ENCODE data around the gene POLR2I.
"Not testable (repeated sequence)": the region's sequence is repeated elsewhere in the genome, so short reads cannot be mapped to it uniquely, and the experiment has no call there.

The POLR2I gene

DNA sequence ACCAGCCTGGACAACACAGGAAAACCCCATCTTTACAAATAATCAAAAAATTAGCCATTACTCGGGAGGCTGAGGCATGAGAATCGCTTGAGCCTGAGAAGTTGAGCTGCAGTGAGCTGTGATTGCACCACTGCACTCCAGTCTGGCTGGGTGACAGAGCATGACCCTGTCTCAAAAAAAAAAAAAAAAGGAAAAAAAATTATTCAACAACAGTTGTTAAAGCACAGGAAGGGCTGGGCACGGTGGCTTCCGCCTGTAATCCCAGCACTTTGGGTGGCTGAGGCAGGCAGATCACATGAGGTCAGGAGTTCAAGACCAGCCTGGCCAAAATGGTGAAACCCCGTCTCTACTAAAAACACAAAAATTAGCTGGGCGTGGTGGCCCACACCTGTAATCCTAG lies 16.5 kb upstream of the POLR2I start:
- not testable (repeated sequence) for DNase-seq

DNA sequence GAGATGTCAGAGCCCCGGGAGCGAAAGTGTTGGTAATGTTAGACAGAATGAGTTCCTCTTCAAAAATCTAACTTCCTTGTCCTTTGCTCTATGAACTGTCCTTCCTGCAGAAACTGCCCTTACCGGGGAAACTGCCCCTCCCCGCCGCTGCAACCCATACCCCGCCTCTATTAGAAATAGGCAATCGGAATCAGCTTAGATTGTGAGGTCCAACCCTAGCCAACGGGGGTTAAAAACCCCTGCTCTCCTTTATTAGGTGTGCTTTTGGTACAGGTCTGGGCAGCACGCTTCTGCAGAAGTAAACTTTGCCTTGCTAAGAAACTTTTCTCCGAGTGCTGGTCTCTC lies 13.7 kb upstream of the POLR2I start:
- DNase-seq, result no peak

DNA sequence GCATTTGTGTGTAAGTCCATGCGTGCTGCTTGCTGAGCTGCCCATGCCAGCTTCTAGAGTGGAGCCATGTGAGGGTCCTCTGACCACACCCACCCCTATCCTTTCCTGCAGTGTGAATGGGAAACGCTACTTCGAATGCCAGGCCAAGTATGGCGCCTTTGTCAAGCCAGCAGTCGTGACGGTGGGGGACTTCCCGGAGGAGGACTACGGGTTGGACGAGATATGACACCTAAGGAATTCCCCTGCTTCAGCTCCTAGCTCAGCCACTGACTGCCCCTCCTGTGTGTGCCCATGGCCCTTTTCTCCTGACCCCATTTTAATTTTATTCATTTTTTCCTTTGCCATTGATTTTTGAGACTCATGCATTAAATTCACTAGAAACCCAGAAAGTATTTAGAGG lies 10.9 kb upstream of the POLR2I start:
- no peak for DNase-seq

DNA sequence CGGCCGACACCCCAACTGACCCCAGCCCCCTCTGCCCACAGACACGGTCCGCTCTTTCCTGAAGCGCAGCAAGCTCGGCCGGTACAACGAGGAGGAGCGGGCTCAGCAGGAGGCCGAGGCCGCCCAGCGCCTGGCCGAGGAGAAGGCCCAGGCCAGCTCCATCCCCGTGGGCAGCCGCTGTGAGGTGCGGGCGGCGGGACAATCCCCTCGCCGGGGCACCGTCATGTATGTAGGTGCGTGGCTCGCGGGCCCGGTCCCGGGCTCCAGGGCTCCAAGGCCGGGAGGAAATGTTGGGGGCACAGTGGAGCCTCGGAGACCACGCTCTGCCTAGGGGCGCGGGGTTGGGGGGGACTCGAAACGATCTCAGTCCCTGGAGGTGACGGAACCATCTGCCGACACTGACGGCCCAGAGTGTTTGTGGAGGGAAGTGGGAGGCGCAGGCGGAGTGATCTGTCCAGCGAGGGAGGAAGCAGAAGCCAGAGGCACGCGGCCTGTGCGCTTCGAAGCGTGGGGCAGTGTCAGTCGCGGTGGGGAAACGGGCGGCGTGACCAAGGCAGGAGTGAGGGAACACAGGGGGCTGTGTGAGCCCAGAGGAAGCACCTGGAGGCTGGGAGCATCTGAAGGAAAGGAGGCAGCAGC lies 6.9 kb upstream of the POLR2I start:
- no peak for DNase-seq

DNA sequence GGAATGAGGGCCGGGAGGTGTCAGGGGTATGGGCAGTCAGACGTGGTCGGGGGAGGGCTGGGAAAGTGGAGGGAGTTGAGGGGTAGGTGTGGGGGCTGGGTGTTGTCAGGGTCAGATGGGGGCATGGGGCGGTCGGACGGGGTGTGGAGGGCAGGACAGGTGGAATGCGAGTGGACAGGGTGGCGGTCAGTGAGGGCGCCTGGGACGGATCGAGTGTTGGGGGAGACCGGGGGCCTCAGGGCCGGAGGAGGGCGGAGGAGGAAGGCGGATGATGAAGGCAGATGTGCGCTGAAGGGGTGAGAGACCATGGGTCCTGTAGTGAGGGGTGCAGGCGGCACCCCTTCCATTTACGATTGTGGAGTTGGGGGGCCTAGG lies 6.3 kb upstream of the POLR2I start:
- DNase-seq, result no peak

DNA sequence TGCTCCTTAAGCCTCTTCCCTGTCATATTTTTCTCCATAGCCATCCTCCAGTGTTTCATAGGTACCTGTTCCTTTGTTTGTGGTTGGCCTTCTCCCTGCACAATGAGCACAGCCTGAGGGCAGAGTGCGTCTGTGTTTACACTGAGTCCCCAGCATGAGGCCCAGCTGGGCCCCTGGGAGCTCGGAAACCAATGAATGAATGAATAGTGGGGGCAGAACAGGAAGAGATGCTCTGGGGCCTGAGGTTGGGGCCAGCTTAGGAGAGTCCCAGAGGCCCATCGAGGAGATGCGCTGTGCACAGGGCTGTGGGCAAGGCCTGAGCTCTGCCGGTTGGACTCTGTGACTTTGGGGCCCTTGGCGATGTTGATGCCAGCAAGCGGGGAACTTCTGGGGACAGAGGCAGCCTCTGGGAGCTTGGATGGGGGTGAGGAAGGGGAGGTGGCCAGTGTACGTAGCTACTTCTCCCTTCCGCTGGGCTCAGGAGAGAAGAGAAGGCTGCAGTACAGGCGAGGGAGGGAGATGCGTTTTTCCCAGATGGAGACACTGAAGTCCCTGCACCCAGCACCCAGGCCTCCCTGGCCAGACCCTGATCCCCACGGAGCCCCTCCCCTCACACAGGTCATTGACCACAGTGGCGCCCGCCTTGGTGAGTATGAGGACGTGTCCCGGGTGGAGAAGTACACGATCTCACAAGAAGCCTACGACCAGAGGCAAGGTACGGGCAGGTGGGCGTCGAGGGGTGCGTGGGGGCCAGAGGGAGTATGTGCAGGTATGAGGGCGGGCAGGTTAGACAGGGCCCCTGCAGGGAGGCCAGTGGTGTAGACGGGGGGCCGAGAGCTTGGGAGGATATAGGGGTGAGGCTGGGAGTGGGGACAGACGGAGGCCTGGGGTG lies 5.7 kb upstream of the POLR2I start:
- no peak for DNase-seq

DNA sequence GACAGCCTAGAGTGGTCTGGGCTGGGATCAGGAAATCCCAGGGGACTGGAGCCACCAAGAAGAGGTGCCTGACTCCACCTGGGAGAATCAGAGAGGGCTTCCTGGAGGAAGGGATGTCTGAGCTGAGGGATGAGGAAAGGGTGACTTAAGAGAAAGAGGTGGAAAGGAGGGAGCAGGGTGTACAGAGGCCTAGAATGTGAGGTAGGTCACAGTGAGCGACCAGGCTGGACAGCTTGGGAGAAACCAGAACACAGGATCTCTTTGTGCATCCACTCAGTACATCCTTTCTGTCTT lies 1.6 kb upstream of the POLR2I start:
- no peak for DNase-seq

DNA sequence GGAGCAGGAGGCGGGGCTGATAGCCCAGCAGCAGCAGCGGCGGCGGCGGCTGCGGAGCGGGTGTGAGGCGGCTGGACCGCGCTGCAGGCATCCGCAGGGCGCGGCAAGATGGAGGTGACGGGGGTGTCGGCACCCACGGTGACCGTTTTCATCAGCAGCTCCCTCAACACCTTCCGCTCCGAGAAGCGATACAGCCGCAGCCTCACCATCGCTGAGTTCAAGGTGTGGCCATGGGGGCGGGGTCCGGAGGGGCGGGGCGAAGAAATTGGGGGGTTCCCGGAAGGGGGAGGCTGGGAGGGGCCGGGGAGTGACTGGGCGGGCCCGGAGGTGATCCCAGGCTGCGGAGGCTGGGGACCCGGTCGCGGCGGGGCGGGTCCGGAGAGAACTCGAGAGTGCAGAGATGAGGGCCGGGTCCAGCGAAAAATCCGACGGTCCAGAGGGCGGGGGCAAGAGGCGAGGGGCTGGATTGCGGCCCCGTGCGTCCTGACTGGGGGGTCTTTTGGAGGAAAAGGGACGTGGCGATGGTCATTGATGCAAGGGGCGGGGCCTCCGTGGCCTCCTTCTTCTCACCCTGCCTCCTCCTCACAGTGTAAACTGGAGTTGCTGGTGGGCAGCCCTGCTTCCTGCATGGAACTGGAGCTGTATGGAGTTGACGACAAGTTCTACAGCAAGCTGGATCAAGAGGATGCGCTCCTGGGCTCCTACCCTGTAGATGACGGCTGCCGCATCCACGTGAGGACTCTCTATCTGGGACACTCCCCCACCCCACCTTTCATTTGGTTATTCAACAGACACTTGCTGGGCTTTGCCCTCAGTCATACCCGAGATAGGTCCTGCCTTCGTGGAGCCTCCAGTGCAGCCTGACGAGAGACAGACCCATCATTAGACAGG lies 1.0 kb upstream of the POLR2I start, which contains the start of gene TBCB:
TSS of gene TBCB (plus strand) at position 16 of the 891 bp plus-strand sequence. CDS start at position 109, 93 bp downstream.
- peak; percentile 97 for DNase-seq

DNA sequence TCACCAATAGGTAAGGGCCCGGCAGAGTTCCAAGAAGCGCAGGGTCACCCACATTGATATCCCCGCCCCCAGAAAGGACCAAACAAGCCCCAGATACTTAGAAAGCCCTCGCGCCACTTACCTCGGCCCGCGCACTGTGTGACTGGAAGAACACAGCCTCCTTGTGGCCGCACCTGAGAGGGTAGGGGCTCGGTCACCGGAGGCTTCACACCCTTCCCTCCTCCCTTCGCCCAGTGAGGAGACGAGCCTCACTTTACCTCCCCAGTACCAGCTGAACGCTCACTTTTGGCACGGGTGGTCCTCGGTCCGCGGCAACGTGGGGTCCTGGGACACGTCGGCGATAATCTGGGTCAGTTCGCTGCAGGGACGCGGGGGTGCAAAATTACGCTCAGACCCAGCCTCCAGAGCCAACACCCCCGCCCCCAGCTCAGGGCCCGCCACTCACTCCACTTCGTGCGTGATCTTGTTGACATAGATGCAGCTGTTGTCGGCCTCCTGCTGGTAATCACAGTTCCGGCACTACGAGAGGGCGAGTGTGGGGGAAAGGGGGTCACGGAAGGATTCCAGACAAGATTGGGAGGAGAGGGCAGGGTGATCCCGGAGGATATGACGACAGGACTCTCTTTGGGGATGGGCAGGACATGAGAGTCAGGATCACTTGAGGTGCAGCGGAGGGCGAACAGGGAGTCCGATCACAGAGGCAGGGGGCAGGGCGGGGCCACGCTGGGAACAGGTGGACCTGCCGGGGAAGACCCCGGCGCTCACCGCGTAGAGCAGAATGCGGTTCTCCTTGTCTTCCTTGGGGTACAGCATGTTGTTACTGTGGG lies 568 bp downstream of the POLR2I start:
- DNase-seq, result peak; percentile 64

DNA sequence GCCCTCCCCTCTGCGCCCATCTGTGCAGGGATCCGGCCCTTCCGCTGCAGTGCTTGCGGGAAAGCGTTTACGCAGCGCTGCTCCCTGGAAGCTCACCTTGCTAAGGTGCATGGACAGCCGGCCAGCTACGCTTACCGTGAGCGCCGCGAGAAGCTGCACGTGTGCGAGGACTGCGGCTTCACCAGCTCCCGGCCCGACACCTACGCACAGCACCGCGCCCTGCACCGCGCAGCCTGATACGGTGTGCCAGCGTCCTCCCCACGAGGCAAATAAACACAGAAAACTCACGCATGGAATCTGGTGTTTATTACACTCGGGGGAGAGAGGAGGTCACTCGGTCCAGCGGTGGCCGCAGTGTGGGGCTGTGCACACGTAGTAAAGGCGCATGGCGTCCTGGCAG lies 1.2 kb downstream of the POLR2I start:
- no peak for DNase-seq

DNA sequence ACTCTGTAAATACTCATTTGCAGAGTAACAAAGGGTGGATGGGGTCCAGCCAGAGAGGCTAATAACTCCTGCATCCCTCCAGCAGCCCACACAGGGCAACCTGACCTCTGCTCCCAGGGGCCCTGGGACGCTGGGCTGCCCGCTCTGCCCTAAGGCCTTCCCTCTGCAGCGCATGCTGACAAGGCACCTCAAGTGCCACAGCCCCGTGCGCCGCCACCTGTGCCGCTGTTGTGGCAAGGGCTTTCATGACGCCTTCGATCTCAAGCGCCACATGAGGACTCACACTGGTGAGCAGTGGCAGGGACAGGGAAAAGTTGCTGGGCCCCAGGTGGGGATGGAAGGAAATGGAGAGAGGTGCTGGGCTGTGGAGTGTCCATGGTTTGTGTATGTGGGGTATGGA lies 2.0 kb downstream of the POLR2I start:
- DNase-seq, result no peak

DNA sequence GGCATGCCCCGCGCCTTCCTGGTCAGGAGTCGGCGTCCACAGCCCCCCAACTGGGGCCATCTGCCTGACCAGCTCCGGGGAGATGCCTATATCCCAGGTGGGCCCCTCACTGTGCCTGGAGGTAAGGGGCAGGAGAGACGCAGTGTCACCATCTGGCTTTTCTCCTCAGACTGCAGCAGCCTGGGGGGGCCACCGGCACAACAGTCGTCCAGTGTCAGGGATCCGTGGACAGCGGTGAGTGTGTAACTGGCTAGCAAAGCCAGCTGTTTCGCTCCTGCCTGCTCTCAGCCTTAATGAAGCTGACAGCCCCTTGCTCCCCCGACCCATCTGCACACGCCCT lies 3.5 kb downstream of the POLR2I start:
- DNase-seq, result no peak

DNA sequence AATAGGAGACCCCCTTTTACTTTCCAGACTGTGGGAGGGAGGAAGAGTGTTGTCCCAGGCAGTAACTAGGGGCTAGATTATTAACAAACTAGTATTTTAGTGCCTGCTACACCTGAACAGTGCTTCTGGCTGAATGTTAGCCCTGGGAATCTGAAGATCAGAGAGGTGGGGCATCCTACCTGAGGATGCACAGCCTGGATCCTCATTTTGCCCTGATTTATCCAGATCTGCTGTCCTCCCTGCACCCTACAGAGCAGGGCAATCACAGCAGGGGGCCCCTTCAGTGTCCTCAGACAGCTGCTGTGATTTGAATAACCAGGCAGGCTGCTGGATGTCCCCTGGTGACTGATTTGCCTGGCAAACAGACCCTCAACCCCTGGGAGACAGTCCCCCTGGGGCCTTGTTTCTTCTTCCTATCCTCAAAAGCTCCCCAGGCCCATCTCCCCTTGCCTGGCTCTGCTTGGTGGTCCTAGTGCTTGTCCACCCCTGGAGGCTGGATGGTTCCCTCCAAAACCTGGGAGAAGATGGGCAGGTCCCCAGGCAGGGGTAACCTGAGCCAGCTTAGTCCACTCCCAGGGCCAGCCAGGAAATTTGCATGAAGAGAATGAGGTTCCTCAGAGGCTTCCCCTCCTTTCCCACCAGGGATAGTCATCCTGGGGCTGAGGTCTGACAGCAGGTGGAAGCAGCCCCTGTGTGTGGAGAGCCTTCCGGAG lies 4.0 kb downstream of the POLR2I start, which contains the start of gene OVOL3:
TSS of gene OVOL3 (plus strand) at position 657 of the 713 bp plus-strand sequence. CDS start 60 bp downstream, outside the sequence.
- no peak for DNase-seq

DNA sequence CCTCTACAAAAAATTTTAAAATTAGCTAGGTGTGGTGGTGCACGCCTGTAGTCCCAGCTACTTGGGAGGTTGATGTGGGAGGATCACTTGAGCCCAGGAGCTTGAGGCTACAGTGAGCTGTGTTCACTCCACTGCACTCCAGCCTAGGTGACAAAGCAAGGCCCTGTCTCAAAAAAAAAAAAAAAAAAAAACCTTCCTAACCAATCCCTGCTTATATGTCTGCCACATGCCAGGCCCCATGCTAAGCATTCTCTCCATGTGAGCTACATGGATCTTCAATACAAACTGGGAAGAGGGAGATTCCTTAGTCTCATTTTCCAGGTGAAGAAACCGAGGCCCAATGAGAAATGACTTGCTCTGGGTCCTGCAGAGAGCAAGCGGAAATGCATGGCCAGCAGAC lies 6.0 kb downstream of the POLR2I start:
- no peak for DNase-seq

DNA sequence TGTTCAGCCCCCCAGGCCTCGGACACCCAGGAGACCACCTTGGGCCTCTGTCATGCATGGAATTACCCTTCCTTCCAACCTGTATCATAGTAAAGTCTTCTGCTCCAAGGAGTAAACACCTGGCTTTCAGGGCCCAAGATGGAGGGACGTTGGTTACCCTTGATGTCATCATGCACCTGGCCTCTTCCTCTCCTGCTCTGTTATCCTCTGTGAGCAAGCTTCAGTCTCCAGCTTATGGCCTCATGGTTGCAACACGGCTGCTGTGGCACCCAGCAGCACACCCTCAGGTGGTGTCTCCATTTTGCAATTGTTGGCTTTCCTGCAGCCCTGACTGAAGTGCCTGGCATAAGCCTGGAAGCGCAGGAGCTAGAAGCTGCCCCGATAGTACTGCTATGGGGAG lies 7.7 kb downstream of the POLR2I start:
- no peak for DNase-seq

DNA sequence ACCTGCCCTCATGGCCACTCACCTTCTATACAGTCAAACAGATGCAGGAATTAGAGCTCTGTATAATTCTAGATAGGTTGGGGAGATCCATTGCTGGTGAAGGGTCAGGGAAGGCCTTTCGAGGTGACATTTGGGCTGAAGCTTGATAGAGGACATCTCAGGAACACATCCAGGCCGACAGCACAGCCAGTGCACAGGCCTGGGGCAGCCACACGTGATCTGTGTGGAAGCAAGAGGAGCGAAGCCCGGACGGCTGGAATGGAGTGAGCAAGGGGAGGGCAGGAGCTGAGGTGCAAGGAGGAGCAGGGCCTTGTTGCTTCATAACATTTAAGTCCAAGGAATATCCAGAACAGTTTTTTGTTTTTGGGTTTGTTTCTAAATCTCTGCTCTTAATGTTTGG lies 8.2 kb downstream of the POLR2I start:
- DNase-seq, result no peak

DNA sequence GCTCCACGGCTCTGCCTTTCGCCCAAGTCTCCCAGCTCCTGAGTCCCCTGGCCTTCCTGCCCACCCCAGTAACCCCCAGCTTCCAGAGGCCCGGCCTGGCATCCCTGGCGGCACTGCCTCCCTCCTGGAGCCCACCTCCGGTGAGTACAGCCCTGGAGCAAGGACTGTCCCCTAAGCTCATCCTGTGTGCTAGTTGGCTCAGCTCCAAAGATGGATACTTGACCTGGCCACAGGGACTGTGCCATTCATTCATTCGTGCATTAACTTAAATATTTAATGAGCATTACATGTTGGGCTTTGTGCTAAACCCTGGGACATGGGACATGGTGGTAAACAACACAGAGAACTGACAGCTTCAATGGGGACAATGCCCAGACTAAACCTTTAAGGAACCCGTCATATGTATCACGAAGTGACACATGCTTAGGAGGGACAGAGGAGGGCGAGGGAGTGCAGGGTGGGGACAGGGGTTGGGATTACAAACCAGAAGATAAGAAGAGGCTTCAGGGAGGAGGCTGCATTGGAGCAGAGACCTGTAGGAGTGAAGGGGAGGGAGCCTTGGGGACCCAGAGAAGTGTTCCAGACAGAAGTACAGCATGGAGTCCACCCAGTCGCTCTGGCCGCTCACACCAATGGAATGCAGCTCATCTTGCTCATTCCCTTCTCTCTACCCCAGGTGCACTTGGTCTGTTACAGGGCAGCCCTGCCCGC lies 10.7 kb downstream of the POLR2I start:
- no peak for DNase-seq

DNA sequence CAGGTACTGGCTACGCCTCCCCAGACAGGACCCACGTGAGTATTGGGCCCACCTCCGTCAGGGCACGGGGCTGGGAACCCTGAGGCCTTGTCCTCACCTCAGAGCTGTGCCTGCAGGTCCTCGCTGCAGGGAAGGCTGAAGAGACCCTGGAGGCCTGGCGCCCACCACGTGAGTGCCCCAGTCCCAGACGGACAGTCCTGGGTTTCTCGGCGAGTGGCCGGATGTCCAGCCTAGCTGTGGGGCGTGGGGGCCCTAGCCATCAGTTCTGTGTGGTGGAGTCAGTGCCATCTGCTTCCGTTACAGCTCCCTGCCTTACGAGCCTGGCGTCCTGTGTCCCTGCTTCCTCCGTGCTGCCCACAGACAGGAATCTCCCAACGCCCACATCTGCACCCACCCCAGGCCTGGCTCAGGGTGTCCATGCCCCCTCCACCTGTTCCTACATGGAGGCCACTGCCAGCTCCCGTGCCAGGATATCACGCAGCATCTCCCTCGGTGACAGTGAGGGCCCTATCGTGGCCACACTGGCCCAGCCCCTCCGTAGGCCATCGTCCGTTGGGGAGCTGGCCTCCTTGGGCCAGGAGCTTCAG lies 11.5 kb downstream of the POLR2I start:
- no peak for DNase-seq

DNA sequence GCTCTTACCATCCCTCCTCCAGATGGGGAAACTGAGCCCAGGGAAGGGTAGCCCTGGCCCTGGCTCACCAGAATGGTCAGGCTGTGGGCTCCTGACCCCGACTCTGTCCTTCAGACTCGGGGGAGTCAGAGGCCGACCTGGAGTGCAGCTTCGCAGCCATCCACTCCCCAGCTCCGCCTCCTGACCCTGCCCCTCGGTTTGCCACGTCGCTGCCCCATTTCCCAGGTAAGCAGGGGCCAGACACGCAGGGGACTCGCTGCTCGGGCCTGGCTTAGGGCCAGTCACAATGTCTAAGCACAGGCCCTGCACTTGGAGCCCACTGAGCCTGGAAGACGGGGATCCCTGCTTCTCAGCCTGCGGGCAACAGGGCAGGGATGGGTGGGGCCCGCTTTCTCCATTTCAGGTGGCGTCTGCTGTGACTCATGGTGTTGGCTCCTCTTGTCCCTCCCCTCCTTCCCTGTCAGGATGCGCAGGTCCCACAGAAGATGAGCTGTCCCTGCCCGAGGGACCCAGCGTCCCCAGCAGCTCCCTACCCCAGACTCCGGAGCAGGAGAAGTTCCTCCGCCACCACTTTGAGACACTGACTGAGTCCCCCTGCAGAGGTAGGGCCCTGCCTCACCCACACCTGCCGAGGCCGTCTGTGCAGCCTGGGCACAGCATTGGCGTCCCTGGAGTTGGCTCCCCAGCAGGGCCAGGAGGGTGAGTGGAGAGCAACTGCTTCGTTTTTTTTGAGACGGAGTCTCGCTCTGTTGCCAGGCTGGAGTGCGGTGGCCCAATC lies 12.9 kb downstream of the POLR2I start:
- no peak for DNase-seq

DNA sequence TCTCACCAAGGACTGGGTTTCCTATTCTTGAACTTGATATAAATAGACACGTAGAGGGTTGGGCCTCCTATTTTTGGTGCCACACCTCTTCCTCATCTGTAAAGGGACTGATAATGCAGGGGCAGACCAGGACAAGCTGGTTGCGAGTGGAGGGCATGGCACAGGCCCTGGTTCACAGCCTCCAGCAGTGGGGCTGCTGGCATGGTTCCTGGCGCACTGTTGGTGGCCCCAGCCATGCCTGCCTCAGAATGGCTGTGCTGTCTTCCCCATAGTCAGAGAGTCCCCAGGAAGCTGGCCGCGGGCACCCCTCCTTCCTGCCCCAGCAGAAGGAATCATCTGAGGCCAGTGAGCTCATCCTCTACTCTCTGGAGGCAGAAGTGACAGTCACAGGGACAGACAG lies 14.2 kb downstream of the POLR2I start:
- no peak for DNase-seq
